Retina (tissue), 1 donor: ENCODE measurements around the gene PLEKHO2.

Source experiments
- DNase-seq: peaks from one replicate; pipeline ENCODE4 v3.0.0-alpha.2; 2016

PLEKHO2 gene

GRCh38 chr15:64856429-64857145, 14.9 kb downstream of the PLEKHO2 start:
- peak; percentile 86 for DNase-seq

GRCh38 chr15:64857421-64857820, 15.7 kb downstream of the PLEKHO2 start:
- DNase-seq: no peak

- DNase-seq: peak; percentile 67
These were observed 16.4 kb downstream of the PLEKHO2 start for GRCh38 chr15:64858021-64858575.

GRCh38 chr15:64859226-64859625, 17.5 kb downstream of the PLEKHO2 start:
- no peak for DNase-seq

- DNase-seq: no peak
These were observed 19.6 kb downstream of the PLEKHO2 start for GRCh38 chr15:64861331-64861730.

- DNase-seq: no peak
These were observed 20.2 kb downstream of the PLEKHO2 start for GRCh38 chr15:64861960-64862359.

- DNase-seq: no peak
These were observed 20.7 kb downstream of the PLEKHO2 start for GRCh38 chr15:64862408-64862807.

- DNase-seq: no peak
These were observed 22.4 kb downstream of the PLEKHO2 start for GRCh38 chr15:64864068-64864467.

- no peak for DNase-seq
These were observed 23.6 kb downstream of the PLEKHO2 start for GRCh38 chr15:64865126-64865997.

- no peak for DNase-seq
These were observed 24.3 kb downstream of the PLEKHO2 start for GRCh38 chr15:64865998-64866520.

- no peak for DNase-seq
These were observed 27.8 kb downstream of the PLEKHO2 start for GRCh38 chr15:64869501-64869900.

GRCh38 chr15:64870353-64870752, 28.6 kb downstream of the PLEKHO2 start:
- DNase-seq: no peak

GRCh38 chr15:64875641-64876223, 34.0 kb downstream of the PLEKHO2 start:
- no peak for DNase-seq

- no peak for DNase-seq
These were observed 35.7 kb downstream of the PLEKHO2 start for GRCh38 chr15:64877435-64877834.

GRCh38 chr15:64878705-64879104, 37.0 kb downstream of the PLEKHO2 start:
- no peak for DNase-seq

- no peak for DNase-seq
These were observed 41.4 kb downstream of the PLEKHO2 start for GRCh38 chr15:64883100-64883581.

- peak; percentile 66 for DNase-seq
These were observed 42.3 kb downstream of the PLEKHO2 start for GRCh38 chr15:64883997-64884511.

GRCh38 chr15:64884679-64885078, 43.0 kb downstream of the PLEKHO2 start:
- DNase-seq: no peak

- DNase-seq: no peak
These were observed 46.6 kb downstream of the PLEKHO2 start for GRCh38 chr15:64888336-64888735.

GRCh38 chr15:64891561-64891960, 49.8 kb downstream of the PLEKHO2 start:
- DNase-seq: no peak

GRCh38 chr15:64892847-64893403, 51.2 kb downstream of the PLEKHO2 start:
- DNase-seq: no peak
